B cell (primary cell): ENCODE data around the gene SAT2. TPM values are rescaled to one million over a fixed set of nuclear protein-coding genes. Genes with fewer than 3 reads are reported as not detected.

Experiments
- ATAC-seq: fragments of 200-7000 bp; cut with Tn5 transposase; one replicate; pipeline ENCODE4 v1.10.0; 2021; ENCODE audit warnings: low read depth, mild to moderate bottlenecking, moderate number of reproducible peaks, moderate library complexity
- CTCF ChIA-PET: fragments of 350-600 bp; sonication (Branson Sonifier 250); formaldehyde crosslinking; loops from one replicate; lab custom pipeline; 2021; ENCODE audit warnings: antibody characterized with exemption, inconsistent platforms; lab: Charles Lee
- POLR2A ChIA-PET: fragments of 350-600 bp; sonication (Branson Sonifier 250); formaldehyde crosslinking; loops from one replicate; lab custom pipeline; 2021; ENCODE audit warnings: antibody characterized with exemption; lab: Charles Lee
- DNase-seq: peaks from one replicate; pipeline ENCODE4 v3.0.0; 2013
- H2AFZ ChIP-seq: 2 replicates; pipeline ENCODE4 v1.6.1; 2012; ENCODE audit warnings: mild to moderate bottlenecking, low read depth, low read length; ENCODE audit not compliant: insufficient read depth, poor library complexity, severe bottlenecking
- H3K27ac ChIP-seq, 2 donors: 1 replicate in 1 of 2; 2 replicates in 1 of 2; pipeline ENCODE4 v1.5.1; 2012 to 2013; ENCODE audit warnings: low read length in 2 of 2, mild to moderate bottlenecking in 2 of 2, moderate library complexity in 1 of 2
- H3K27me3 ChIP-seq, 4 experiments: fragments of 200-600 bp in 1 of 4; sonication (generic) in 1 of 4; replicated peaks in 1 of 4; 1 replicate in 2 of 4; 2 replicates in 2 of 4; pipeline versions ENCODE4 v1.6.1 to v1.7.0; 2013 to 2016; ENCODE audit warnings: low read length in 3 of 4, mild to moderate bottlenecking in 2 of 4, mixed read lengths in 1 of 4, moderate library complexity in 1 of 4; ENCODE audit not compliant: insufficient read depth in 4 of 4, control insufficient read depth in 3 of 4; ENCODE audit errors: control extremely low read depth in 1 of 4
- H3K36me3 ChIP-seq, 2 experiments: replicated peaks in 1 of 2; 1 replicate in 1 of 2; 2 replicates in 1 of 2; pipeline versions ENCODE4 v1.6.1 to v1.7.1; 2013; ENCODE audit warnings: low read length in 1 of 2; ENCODE audit not compliant: insufficient read depth in 2 of 2, control insufficient read depth in 1 of 2; ENCODE audit errors: control extremely low read depth in 1 of 2, extremely low read depth in 1 of 2
- H3K4me1 ChIP-seq, 2 donors: fragments of 200-600 bp in 1 of 2; sonication (generic) in 1 of 2; 1 replicate in 1 of 2; 2 replicates in 1 of 2; pipeline versions ENCODE4 v1.5.1 to v1.6.1; 2013 to 2017; ENCODE audit warnings: low read length in 2 of 2; ENCODE audit not compliant: control insufficient read depth in 2 of 2, insufficient read depth in 2 of 2
- H3K4me2 ChIP-seq: replicated peaks from 2 replicates; pipeline ENCODE3; 2012; ENCODE audit warnings: mild to moderate bottlenecking, low read depth, low read length; ENCODE audit not compliant: poor library complexity, severe bottlenecking
- H3K4me3 ChIP-seq, 5 experiments: fragments of 200-600 bp in 1 of 5; sonication (generic) in 1 of 5; 1 replicate in 3 of 5; 2 replicates in 2 of 5; pipeline versions ENCODE4 v1.5.1 to v1.7.0; 2011 to 2016; ENCODE audit warnings: low read length in 4 of 5, mild to moderate bottlenecking in 4 of 5, low read depth in 2 of 5, control low read depth in 1 of 5, moderate library complexity in 1 of 5; ENCODE audit not compliant: insufficient read depth in 1 of 5; ENCODE audit errors: control extremely low read depth in 1 of 5, extremely low read depth in 1 of 5
- H3K79me2 ChIP-seq: fragments of 200-600 bp; sonication (generic); one replicate; pipeline ENCODE4 v1.6.0; 2016; ENCODE audit warnings: low read length; ENCODE audit not compliant: control insufficient read depth, insufficient read depth
- H3K9ac ChIP-seq: fragments of 200-600 bp; sonication (generic); 2 replicates; pipeline ENCODE4 v1.6.1; 2017; ENCODE audit warnings: mild to moderate bottlenecking, low read length, moderate library complexity
- H3K9me3 ChIP-seq, 3 donors: one replicate each; pipeline versions ENCODE4 v1.6.1 to v1.7.1; 2013; ENCODE audit warnings: low read length in 2 of 3; ENCODE audit not compliant: control insufficient read depth in 2 of 3, insufficient read depth in 1 of 3; ENCODE audit errors: control extremely low read depth in 1 of 3
- H4K20me1 ChIP-seq: 2 replicates; pipeline ENCODE4 v1.6.0; 2012; ENCODE audit warnings: mild to moderate bottlenecking, low read length; ENCODE audit not compliant: insufficient read depth, control insufficient read depth, poor library complexity, severe bottlenecking
- H3K27ac Mint-ChIP-seq: one replicate; pipeline ENCODE4 v1.8.0; 2021; ENCODE audit warnings: mixed read lengths
- H3K27me3 Mint-ChIP-seq: one replicate; pipeline ENCODE4 v1.8.0; 2021; ENCODE audit warnings: mixed read lengths
- H3K4me1 Mint-ChIP-seq: one replicate; pipeline ENCODE4 v1.8.0; 2021; ENCODE audit warnings: mixed read lengths
- H3K4me3 Mint-ChIP-seq: one replicate; pipeline ENCODE4 v1.8.0; 2021; ENCODE audit warnings: mixed read lengths
- H3K9me3 Mint-ChIP-seq: one replicate; pipeline ENCODE4 v1.8.0; 2022; ENCODE audit warnings: mixed read lengths; ENCODE audit not compliant: insufficient read depth
- CTCF ChIP-seq: fragments of 200-600 bp; IDR thresholded peaks from one replicate; pipeline ENCODE4 v1.8.0; 2022; ENCODE audit warnings: antibody characterized with exemption, mild to moderate bottlenecking
- EZH2 ChIP-seq: IDR thresholded peaks from 2 replicates; pipeline ENCODE4 v1.6.1; 2012; ENCODE audit warnings: borderline replicate concordance, low read depth, mild to moderate bottlenecking, moderate library complexity, low read length; ENCODE audit not compliant: insufficient read depth, poor library complexity, severe bottlenecking
- WGBS: methylation state at CpG from one replicate; pipeline ENCODE4 v1.1.5; 2013; ENCODE audit warnings: missing lambda C conversion rate; ENCODE audit not compliant: insufficient coverage; 5-methylcytosine and 5-hydroxymethylcytosine counted together
- intact Hi-C: fragments of 100-400 bp; cut with micrococcal nuclease; formaldehyde crosslinking; loops from one replicate; pipeline ENCODE4 v1.10.0; 2022
- polyA plus RNA-seq: library from polyadenylated mRNA; depleted of rRNA; stranded (reverse); fragments of >200 nt; gene quantifications from 2 replicates; pipeline ENCODE4 v1.2.3, GENCODE V29; 2012
- total RNA-seq, 2 donors: library from RNA; stranded (reverse); fragments of 120-200 nt in 1 of 2; gene quantifications; 1 replicate in 1 of 2; 2 replicates in 1 of 2; pipeline versions ENCODE4 v1.2.3 to v1.2.4, GENCODE V29; 2013 to 2022

Gene SAT2
- total and polyA plus RNA-seq, 2 donors (not counting 1 experiment from before 2014, with no cell fraction given), result 33.8 to 68.8 TPM

- Histone ChIP-seq H3K27me3 (no peaks in the 10 kb centered on the region), H4K20me1 (no peaks in the 10 kb centered on the region), H2AFZ (no peak overlapping the region), H3K4me3 (no peak overlapping the region), H3K9ac (no peak overlapping the region), H3K4me2 (no peak overlapping the region), H3K27ac (no peak overlapping the region), H3K36me3 (peaks cover 0 to 62% of the 10 kb centered on the region in 2 experiments), H3K4me1 (peaks cover 0 to 7% of the 10 kb centered on the region in 2 donors), H3K9me3 (no peaks in the 10 kb centered on the region), H3K79me2 (no peaks in the 10 kb centered on the region)
- ChIA-PET POLR2A (no interaction called here), CTCF (interaction anchor here (1.0 to 1.3 kb wide), 3 partner anchors 74 to 156 kb away, joined by 3 to 4 read pairs (median 4); no protein-coding TSS in a partner anchor)
- ATAC-seq (no peak), DNase-seq (no peak)
- Mint-ChIP-seq H3K9me3 (no peaks in the 10 kb centered on the region), H3K4me3 (no peak overlapping the region), H3K27ac (peak overlapping the region; percentile 67), H3K4me1 (peaks cover 2% of the 10 kb centered on the region), H3K27me3 (no peaks in the 10 kb centered on the region)
- intact Hi-C loops, result no loop called here
- no peak for TF ChIP-seq CTCF
- TF ChIP-seq EZH2, result no peak
- 97% methylated on average over 5 of the region's 12 CpGs for WGBS
Observed at GRCh38 chr17:7593296-7593695, 34.3 kb downstream of the SAT2 start.

- Histone ChIP-seq H4K20me1 (no peaks in the 10 kb centered on the region), H3K27ac (no peak overlapping the region), H3K4me3 (no peak overlapping the region), H3K9ac (no peak overlapping the region), H3K4me1 (peaks cover 0 to 7% of the 10 kb centered on the region in 2 donors), H3K4me2 (no peak overlapping the region), H2AFZ (no peak overlapping the region), H3K27me3 (no peaks in the 10 kb centered on the region), H3K36me3 (peaks cover 0 to 66% of the 10 kb centered on the region in 2 experiments), H3K79me2 (no peaks in the 10 kb centered on the region), H3K9me3 (no peaks in the 10 kb centered on the region)
- Mint-ChIP-seq H3K4me3 (no peak overlapping the region), H3K27me3 (no peaks in the 10 kb centered on the region), H3K27ac (no peak overlapping the region), H3K4me1 (peaks cover 2% of the 10 kb centered on the region), H3K9me3 (no peaks in the 10 kb centered on the region)
- ATAC-seq (no peak), DNase-seq (no peak)
- no peak for TF ChIP-seq EZH2
- TF ChIP-seq CTCF, result no peak
- CTCF ChIA-PET, result interaction anchor here (1.0 to 1.5 kb wide), 4 partner anchors 9 to 156 kb away, joined by 3 to 7 read pairs (median 4); partner anchors contain the start of gene MPDU1
- intact Hi-C loops, result no loop called here
- over 99% methylated on average over 11 of the region's 23 CpGs for WGBS
- POLR2A ChIA-PET, result no interaction called here
Observed at GRCh38 chr17:7592422-7593021, 35.1 kb downstream of the SAT2 start.
